SK-N-SH treated with all-trans-retinoic acid at 6 μM for 48 hours (cell line): Measurements from ENCODE around the gene AKAP13.

ENCODE experiments used
- ATAC-seq: fragments of 200-7000 bp; cut with Tn5 transposase; 3 replicates; pipeline ENCODE4 v1.9.1; 2020; ENCODE audit warnings: mild to moderate bottlenecking, moderate library complexity
- CREB5 ChIP-seq: fragments of 250-450 bp; sonication (Bioruptor Pico); IDR thresholded peaks from 2 replicates; pipeline ENCODE4 v1.5.1; 2020; ENCODE audit warnings: low read depth, mild to moderate bottlenecking, moderate library complexity
- CSDC2 ChIP-seq: fragments of 250-450 bp; sonication (Bioruptor Pico); IDR thresholded peaks from 2 replicates; pipeline ENCODE4 v1.5.0; 2020; ENCODE audit warnings: mild to moderate bottlenecking, moderate library complexity
- CSRNP3 ChIP-seq: fragments of 250-450 bp; sonication (Bioruptor Pico); IDR thresholded peaks from 2 replicates; pipeline ENCODE4 v1.5.1; 2021; ENCODE audit warnings: mild to moderate bottlenecking, moderate library complexity
- GLIS3 ChIP-seq: fragments of 250-450 bp; sonication (Bioruptor Pico); IDR thresholded peaks from 2 replicates; pipeline ENCODE4 v1.5.0; 2020; ENCODE audit warnings: mild to moderate bottlenecking, moderate library complexity
- ISL1 ChIP-seq: fragments of 250-450 bp; sonication (Bioruptor Pico); IDR thresholded peaks from 2 replicates; pipeline ENCODE4 v2.1.2; 2022; ENCODE audit warnings: mild to moderate bottlenecking, moderate library complexity
- OSR1 ChIP-seq: fragments of 250-450 bp; sonication (Bioruptor Pico); IDR thresholded peaks from 2 replicates; pipeline ENCODE4 v1.8.0; 2022; ENCODE audit warnings: moderate library complexity, mild to moderate bottlenecking, inconsistent platforms
- PATZ1 ChIP-seq: fragments of 250-450 bp; sonication (Bioruptor Pico); IDR thresholded peaks from 2 replicates; pipeline ENCODE4 v1.8.0; 2020; ENCODE audit warnings: mild to moderate bottlenecking, moderate library complexity, borderline replicate concordance
- POU6F1 ChIP-seq: fragments of 250-450 bp; sonication (Bioruptor Pico); IDR thresholded peaks from 2 replicates; pipeline ENCODE4 v1.8.0; 2021; ENCODE audit warnings: low read depth, mild to moderate bottlenecking, moderate library complexity, borderline replicate concordance
- PPARA ChIP-seq: fragments of 250-450 bp; sonication (Bioruptor Pico); IDR thresholded peaks from 2 replicates; pipeline ENCODE4 v1.5.0; 2020; ENCODE audit warnings: mild to moderate bottlenecking, borderline replicate concordance
- SNAI2 ChIP-seq: fragments of 250-450 bp; sonication (Bioruptor Pico); IDR thresholded peaks from 2 replicates; pipeline ENCODE4 v1.5.0; 2020; ENCODE audit warnings: mild to moderate bottlenecking, moderate library complexity
- TOX ChIP-seq: fragments of 250-450 bp; sonication (Bioruptor Pico); IDR thresholded peaks from 2 replicates; pipeline ENCODE4 v1.8.0; 2021; ENCODE audit warnings: mild to moderate bottlenecking, moderate library complexity, borderline replicate concordance
- TSHZ2 ChIP-seq: fragments of 250-450 bp; sonication (Bioruptor Pico); IDR thresholded peaks from 2 replicates; pipeline ENCODE4 v1.5.0; 2020; ENCODE audit warnings: mild to moderate bottlenecking, moderate library complexity
- ZC3H10 ChIP-seq: fragments of 250-450 bp; sonication (Bioruptor Pico); IDR thresholded peaks from 2 replicates; pipeline ENCODE4 v1.5.1; 2021; ENCODE audit warnings: mild to moderate bottlenecking, moderate library complexity
- ZFP30 ChIP-seq: fragments of 450-650 bp; formaldehyde crosslinking; IDR thresholded peaks from 2 replicates; pipeline ENCODE4 v1.5.0; 2022; ENCODE audit warnings: mild to moderate bottlenecking, moderate library complexity
- ZNF565 ChIP-seq: fragments of 450-650 bp; formaldehyde crosslinking; conservative IDR thresholded peaks from 2 replicates; pipeline ENCODE4 v1.5.0; 2020; ENCODE audit warnings: low read depth, mild to moderate bottlenecking, moderate library complexity
- ZNF70 ChIP-seq: fragments of 450-650 bp; formaldehyde crosslinking; IDR thresholded peaks from 2 replicates; pipeline ENCODE4 v1.5.0; 2020; ENCODE audit warnings: mild to moderate bottlenecking, moderate library complexity
- ZNF8 ChIP-seq: fragments of 450-650 bp; formaldehyde crosslinking; IDR thresholded peaks from 2 replicates; pipeline ENCODE4 v1.5.0; 2020; ENCODE audit warnings: mild to moderate bottlenecking, moderate library complexity

Gene AKAP13

GRCh38 chr15:85621094-85621493, 240.7 kb downstream of the AKAP13 start:
- TF ChIP-seq PPARA (CRISPR knock-in tag) (no peak), PATZ1 (CRISPR knock-in tag) (no peak), OSR1 (CRISPR knock-in tag) (no peak), ZC3H10 (no peak), SNAI2 (CRISPR knock-in tag) (no peak), ZNF8 (CRISPR knock-in tag) (no peak), ZNF565 (no peak), CSRNP3 (CRISPR knock-in tag) (no peak), ZFP30 (CRISPR knock-in tag) (no peak), POU6F1 (no peak), CSDC2 (CRISPR knock-in tag) (no peak)
- ATAC-seq = no peak

GRCh38 chr15:85622221-85622831, 241.9 kb downstream of the AKAP13 start:
- peak; percentile 3; the same call in 1 of the 3 replicates for ATAC-seq
- TF ChIP-seq SNAI2 (CRISPR knock-in tag) (no peak), CREB5 (CRISPR knock-in tag) (no peak), GLIS3 (CRISPR knock-in tag) (no peak), ISL1 (CRISPR knock-in tag) (no peak), TSHZ2 (CRISPR knock-in tag) (no peak), ZNF565 (no peak), ZNF70 (CRISPR knock-in tag) (no peak), TOX (CRISPR knock-in tag) (no peak), ZC3H10 (no peak)

GRCh38 chr15:85623315-85624049, 243.1 kb downstream of the AKAP13 start:
- ATAC-seq = peak; percentile 46
- TF ChIP-seq CREB5 (CRISPR knock-in tag) (no peak), ISL1 (CRISPR knock-in tag) (peak; percentile 57)
